ENCODE data around the gene DEDD2.

- no peak for TF ChIP-seq EZH2 (IDR thresholded peaks at IDR 0.05)
- no peak for TF ChIP-seq POLR2AphosphoS5 (IDR thresholded peaks at IDR 0.05; ENCODE audit: borderline replicate concordance, low read depth, low read length)
Measured at GRCh38 chr19:42203700-42204099, 13.8 kb downstream of the DEDD2 start.

Measured in SK-N-MC (cell line).